Measurements from ENCODE around the gene CTTNBP2. TPM values are rescaled to one million over a fixed set of nuclear protein-coding genes. Genes with fewer than 3 reads are reported as not detected.

Gene CTTNBP2
- total RNA-seq, 1 donor from 2014 or later: 9.9 TPM

DNA sequence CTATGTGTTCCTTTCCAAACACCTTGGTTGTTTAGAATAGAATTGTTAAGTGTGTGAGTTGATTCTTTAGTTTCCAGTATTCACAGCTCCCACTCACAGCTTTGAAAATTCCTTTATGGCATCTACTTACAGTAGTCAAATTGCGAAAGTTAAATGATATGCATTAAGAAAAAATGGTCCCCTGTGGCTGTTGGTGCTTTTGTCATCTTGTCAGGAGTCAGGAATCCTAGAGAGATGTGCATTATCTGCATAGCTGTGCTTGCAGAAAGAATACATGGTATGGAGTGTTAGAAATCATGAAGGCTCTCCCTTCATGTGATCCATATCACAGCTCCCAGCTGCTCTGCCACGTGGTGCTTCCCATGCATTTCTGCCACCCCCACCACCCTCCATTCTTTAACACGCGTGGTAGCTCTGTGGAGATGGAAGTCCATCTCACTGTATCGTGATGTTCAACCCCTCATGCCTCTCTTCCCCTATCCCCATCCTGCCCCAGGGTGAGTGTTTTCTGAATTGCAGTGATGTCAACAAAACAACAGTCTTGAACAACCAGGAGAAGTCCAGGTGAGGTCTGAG is 29.2 kb upstream of the CTTNBP2 start:
- H3K9me3 Mint-ChIP-seq: no peaks in the 10 kb centered on the region
- TF ChIP-seq, protein P1, sequence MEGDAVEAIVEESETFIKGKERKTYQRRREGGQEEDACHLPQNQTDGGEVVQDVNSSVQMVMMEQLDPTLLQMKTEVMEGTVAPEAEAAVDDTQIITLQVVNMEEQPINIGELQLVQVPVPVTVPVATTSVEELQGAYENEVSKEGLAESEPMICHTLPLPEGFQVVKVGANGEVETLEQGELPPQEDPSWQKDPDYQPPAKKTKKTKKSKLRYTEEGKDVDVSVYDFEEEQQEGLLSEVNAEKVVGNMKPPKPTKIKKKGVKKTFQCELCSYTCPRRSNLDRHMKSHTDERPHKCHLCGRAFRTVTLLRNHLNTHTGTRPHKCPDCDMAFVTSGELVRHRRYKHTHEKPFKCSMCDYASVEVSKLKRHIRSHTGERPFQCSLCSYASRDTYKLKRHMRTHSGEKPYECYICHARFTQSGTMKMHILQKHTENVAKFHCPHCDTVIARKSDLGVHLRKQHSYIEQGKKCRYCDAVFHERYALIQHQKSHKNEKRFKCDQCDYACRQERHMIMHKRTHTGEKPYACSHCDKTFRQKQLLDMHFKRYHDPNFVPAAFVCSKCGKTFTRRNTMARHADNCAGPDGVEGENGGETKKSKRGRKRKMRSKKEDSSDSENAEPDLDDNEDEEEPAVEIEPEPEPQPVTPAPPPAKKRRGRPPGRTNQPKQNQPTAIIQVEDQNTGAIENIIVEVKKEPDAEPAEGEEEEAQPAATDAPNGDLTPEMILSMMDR (conservative IDR thresholded peaks at IDR 0.05): no peak

DNA sequence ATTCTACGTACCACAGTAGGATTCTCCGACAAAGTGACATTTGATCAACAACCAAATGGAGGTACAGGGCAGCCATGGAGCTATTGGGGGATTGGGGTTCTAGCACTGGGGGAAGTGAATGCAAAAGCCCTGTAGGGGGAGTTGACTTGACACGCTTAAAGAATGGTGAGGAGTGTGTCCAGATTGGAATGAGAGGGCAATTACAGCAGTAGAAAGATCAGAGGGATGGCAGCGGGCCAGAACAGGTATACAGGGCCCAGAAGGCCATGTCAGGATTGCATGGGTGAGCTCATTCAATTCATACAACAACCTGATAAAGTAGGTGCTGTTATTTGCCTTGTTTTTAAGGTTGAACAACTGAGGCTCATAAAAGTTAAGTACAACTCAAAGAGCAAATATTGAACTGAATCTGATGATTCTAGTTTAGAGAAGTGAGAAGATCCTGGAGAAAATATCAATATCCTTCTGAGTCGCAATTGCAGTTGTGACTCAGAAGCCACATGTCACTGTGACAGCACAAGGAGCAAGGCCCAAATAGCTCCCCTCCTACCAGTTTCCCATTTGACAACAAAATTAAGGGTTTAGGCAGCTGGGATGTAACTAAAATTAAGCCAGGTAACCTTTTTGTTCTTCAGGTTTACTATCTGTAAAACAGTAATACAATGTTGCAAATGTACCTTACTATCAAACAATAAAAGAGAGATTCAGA is 28.0 kb upstream of the CTTNBP2 start:
- Mint-ChIP-seq H3K4me1 (no peaks in the 10 kb centered on the region), H3K36me3 (ENCODE audit: low read depth) (no peaks in the 10 kb centered on the region), H3K4me3 (no peak overlapping the region), H3K27ac (ENCODE audit: unreplicated experiment) (no peak overlapping the region), H3K27me3 (ENCODE audit: low read depth) (no peaks in the 10 kb centered on the region), H3K9me3 (no peaks in the 10 kb centered on the region)
- DNase-seq (ENCODE audit: low read depth, low spot score): no peak
- TF ChIP-seq, protein P1 (conservative IDR thresholded peaks at IDR 0.05): no peak

More for the DNA sequence above, 29.2 kb upstream of the CTTNBP2 start:
- Mint-ChIP-seq H3K4me1 (no peaks in the 10 kb centered on the region), H3K36me3 (ENCODE audit: low read depth) (no peaks in the 10 kb centered on the region), H3K27ac (ENCODE audit: unreplicated experiment) (no peak overlapping the region), H3K27me3 (ENCODE audit: low read depth) (no peaks in the 10 kb centered on the region), H3K4me3 (no peak overlapping the region)
- DNase-seq (ENCODE audit: low read depth, low spot score): no peak

DNA sequence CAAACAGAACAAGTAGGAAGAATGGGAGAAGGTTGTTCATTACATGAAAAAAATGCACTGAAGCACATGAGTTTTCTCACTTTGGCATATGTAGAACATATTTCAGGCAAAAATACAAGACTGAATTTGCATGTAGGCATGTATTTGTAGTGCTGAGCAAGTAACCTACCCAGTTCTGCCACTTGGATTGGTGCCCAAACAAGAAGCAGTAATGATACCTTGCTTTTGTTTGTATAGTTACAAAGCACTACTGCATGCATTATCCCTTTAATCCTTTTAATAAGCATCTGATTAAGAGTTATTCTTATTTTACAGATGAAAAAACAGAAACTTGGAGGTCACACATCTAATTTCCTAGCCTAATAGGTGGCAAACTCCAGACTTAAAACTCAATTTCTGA is 23.1 kb upstream of the CTTNBP2 start:
- no peaks in the 10 kb centered on the region for H3K27me3 Mint-ChIP-seq (ENCODE audit: low read depth)
- H3K4me3 Mint-ChIP-seq: no peak overlapping the region
- no peak overlapping the region for H3K27ac Mint-ChIP-seq (ENCODE audit: unreplicated experiment)
- H3K4me1 Mint-ChIP-seq: no peaks in the 10 kb centered on the region
- TF ChIP-seq, protein P1 (conservative IDR thresholded peaks at IDR 0.05): no peak
- H3K36me3 Mint-ChIP-seq (ENCODE audit: low read depth): no peaks in the 10 kb centered on the region
- no peak for DNase-seq (ENCODE audit: low read depth, low spot score)
- peaks cover 3% of the 10 kb centered on the region for H3K9me3 Mint-ChIP-seq

DNA sequence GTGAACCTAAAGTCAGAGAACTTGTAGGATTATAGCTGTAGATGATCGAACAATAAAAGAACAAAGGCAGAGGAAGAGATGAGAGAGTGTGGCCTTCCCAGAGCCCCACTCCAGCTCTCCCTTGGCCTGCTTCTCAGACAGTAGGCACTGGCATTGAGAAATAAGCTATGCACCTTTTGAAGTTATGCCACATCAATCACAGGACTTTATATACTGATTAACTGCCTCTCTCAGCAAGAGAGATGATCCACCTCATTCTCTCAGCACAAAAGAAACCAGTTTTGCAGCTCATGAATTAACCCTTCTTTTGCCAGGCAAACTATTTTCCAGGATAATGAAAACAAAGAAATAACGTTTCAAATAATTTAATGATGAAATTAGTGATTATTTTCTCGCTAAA is 22.0 kb upstream of the CTTNBP2 start:
- peaks cover 3% of the 10 kb centered on the region for H3K9me3 Mint-ChIP-seq
- no peaks in the 10 kb centered on the region for H3K4me1 Mint-ChIP-seq
- no peaks in the 10 kb centered on the region for H3K36me3 Mint-ChIP-seq (ENCODE audit: low read depth)
- TF ChIP-seq, protein P1 (conservative IDR thresholded peaks at IDR 0.05): no peak
- DNase-seq (ENCODE audit: low read depth, low spot score): no peak
- no peak overlapping the region for H3K4me3 Mint-ChIP-seq
- no peaks in the 10 kb centered on the region for H3K27me3 Mint-ChIP-seq (ENCODE audit: low read depth)
- H3K27ac Mint-ChIP-seq (ENCODE audit: unreplicated experiment): no peak overlapping the region

DNA sequence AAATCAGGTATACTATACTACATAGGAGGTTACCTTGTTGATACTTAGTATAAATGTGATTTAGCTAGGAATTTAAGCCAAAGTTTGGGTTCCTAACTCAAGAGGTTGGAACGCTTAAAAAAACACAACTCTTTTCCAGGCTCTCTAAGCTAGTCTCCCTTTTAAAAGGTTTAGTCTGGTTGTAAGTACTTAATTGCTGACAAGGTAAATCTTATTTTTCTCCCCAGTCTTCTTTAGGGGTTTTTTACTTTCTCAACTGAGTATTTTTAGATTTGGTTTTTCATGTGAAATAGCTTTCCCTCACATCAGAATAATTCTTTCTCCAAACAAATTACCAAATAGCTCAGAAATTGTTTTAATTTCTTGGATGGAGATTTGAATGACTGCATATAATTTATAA is 20.8 kb upstream of the CTTNBP2 start:
- Mint-ChIP-seq H3K4me1 (peaks cover 4% of the 10 kb centered on the region), H3K27me3 (ENCODE audit: low read depth) (no peaks in the 10 kb centered on the region), H3K4me3 (no peak overlapping the region), H3K9me3 (peaks cover 3% of the 10 kb centered on the region), H3K27ac (ENCODE audit: unreplicated experiment) (no peak overlapping the region), H3K36me3 (ENCODE audit: low read depth) (no peaks in the 10 kb centered on the region)
- TF ChIP-seq, protein P1 (conservative IDR thresholded peaks at IDR 0.05): no peak
- DNase-seq (ENCODE audit: low read depth, low spot score): no peak
